Kidney epithelial cell (primary cell): ENCODE measurements around the gene FAM24B. TPM values are rescaled to one million over a fixed set of nuclear protein-coding genes. Genes with fewer than 3 reads are reported as not detected.

Source experiments
- DNase-seq: peaks from one replicate; pipeline ENCODE4 v3.0.0-alpha.2; 2010; ENCODE audit warnings: low read depth
- H3K27me3 ChIP-seq: 2 replicates; pipeline ENCODE4 v1.6.0; 2011; ENCODE audit warnings: low read length; ENCODE audit not compliant: control insufficient read depth, insufficient read depth
- H3K36me3 ChIP-seq: 2 replicates; pipeline ENCODE4 v1.5.1; 2011; ENCODE audit warnings: low read length; ENCODE audit not compliant: control insufficient read depth, insufficient read depth
- H3K4me3 ChIP-seq: 2 replicates; pipeline ENCODE4 v1.5.1; 2011; ENCODE audit warnings: low read depth, mild to moderate bottlenecking, control low read depth, low read length
- CTCF ChIP-seq: IDR thresholded peaks from 2 replicates; pipeline ENCODE4 v1.5.1; 2011; ENCODE audit warnings: mild to moderate bottlenecking, moderate library complexity, low read length, control low read depth, inconsistent platforms; ENCODE audit not compliant: insufficient read depth, poor library complexity, severe bottlenecking
- total RNA-seq: library from RNA; depleted of rRNA; stranded (reverse); fragments of >200 nt; gene quantifications from 2 replicates; pipeline ENCODE4 v1.2.3, GENCODE V29; 2015

Gene FAM24B
- total RNA-seq, 1 donor from 2014 or later: 14.6 TPM

- Histone ChIP-seq H3K4me3 (no peak overlapping the region), H3K27me3 (no peaks in the 10 kb centered on the region), H3K36me3 (no peaks in the 10 kb centered on the region)
- no peak for DNase-seq
- TF ChIP-seq CTCF: no peak
Measured at GRCh38 chr10:122802282-122802681, 77.1 kb downstream of the FAM24B start.

Other genes with a start within 250 kb of the FAM24B start
- not detected in 2 replicates for gene C10orf120, start 179.7 kb downstream of the FAM24B start, total RNA-seq
- gene CUZD1, start 33.7 kb downstream of the FAM24B start, total RNA-seq: 1.2 and 1.4 TPM in 2 replicates
- not detected in 2 replicates for gene FAM24A, start 31.0 kb upstream of the FAM24B start, total RNA-seq
- gene C10orf88, start 74.6 kb upstream of the FAM24B start, total RNA-seq: 8.4 and 10.6 TPM in 2 replicates
- gene PSTK, start 100.8 kb upstream of the FAM24B start, total RNA-seq: 6.0 and 11.4 TPM in 2 replicates
- 3.0 and 5.3 TPM in 2 replicates for gene IKZF5, start 129.2 kb upstream of the FAM24B start, total RNA-seq
- gene ACADSB, start 129.4 kb upstream of the FAM24B start, total RNA-seq: 5.1 and 5.6 TPM in 2 replicates